Activated CD8-positive, alpha-beta T cell treated with anti-CD3 and anti-CD28 coated beads for 36 hours (primary cell): Measurements from ENCODE around the gene SPECC1. TPM values are rescaled to one million over a fixed set of nuclear protein-coding genes. Genes with fewer than 3 reads are reported as not detected.
A peak's percentile ranks its signal among the peaks of the same experiment; 100 is the strongest.

Source experiments
- ATAC-seq: fragments of 200-7000 bp; cut with Tn5 transposase; one replicate; pipeline ENCODE4 v1.10.0; 2021; ENCODE audit warnings: mild to moderate bottlenecking, moderate library complexity
- CTCF ChIA-PET: fragments of 350-600 bp; sonication (Branson Sonifier 250); formaldehyde crosslinking; loops from one replicate; lab custom pipeline; 2021; ENCODE audit warnings: antibody characterized with exemption; lab: Charles Lee
- POLR2A ChIA-PET: fragments of 350-600 bp; sonication (Branson Sonifier 250); formaldehyde crosslinking; loops from one replicate; lab custom pipeline; 2021; ENCODE audit warnings: antibody characterized with exemption; lab: Charles Lee
- DNase-seq: peaks from one replicate; pipeline ENCODE4 v3.0.0-alpha.2; 2020
- H3K27ac Mint-ChIP-seq: one replicate; pipeline ENCODE4 v1.8.0; 2021; ENCODE audit warnings: mild to moderate bottlenecking, mixed read lengths
- H3K27me3 Mint-ChIP-seq: one replicate; pipeline ENCODE4 v1.8.0; 2021; ENCODE audit warnings: mixed read lengths
- H3K36me3 Mint-ChIP-seq: one replicate; pipeline ENCODE4 v1.8.0; 2021; ENCODE audit warnings: low read depth, mixed read lengths
- H3K4me1 Mint-ChIP-seq: one replicate; pipeline ENCODE4 v1.8.0; 2021; ENCODE audit warnings: low read depth, mixed read lengths
- H3K4me3 Mint-ChIP-seq: one replicate; pipeline ENCODE4 v1.8.0; 2021; ENCODE audit warnings: mild to moderate bottlenecking, moderate library complexity, mixed read lengths
- H3K9me3 Mint-ChIP-seq: one replicate; pipeline ENCODE4 v1.8.0; 2021; ENCODE audit warnings: mixed read lengths
- intact Hi-C: fragments of 100-400 bp; cut with micrococcal nuclease; formaldehyde crosslinking; loops from one replicate; pipeline ENCODE4 v1.10.0; 2022
- total RNA-seq, 2 experiments: library from RNA; stranded (reverse); gene quantifications; one replicate each; pipeline ENCODE4 v1.2.3, GENCODE V29; 2021
- TF ChIP-seq, protein P1 (sequence below): fragments of 200-600 bp; IDR thresholded peaks from one replicate; pipeline ENCODE4 v1.8.0; 2022; ENCODE audit warnings: antibody characterized with exemption, mild to moderate bottlenecking

Gene SPECC1
- total RNA-seq, 2 experiments from 2014 or later, result 9.9 to 10.3 TPM

DNA sequence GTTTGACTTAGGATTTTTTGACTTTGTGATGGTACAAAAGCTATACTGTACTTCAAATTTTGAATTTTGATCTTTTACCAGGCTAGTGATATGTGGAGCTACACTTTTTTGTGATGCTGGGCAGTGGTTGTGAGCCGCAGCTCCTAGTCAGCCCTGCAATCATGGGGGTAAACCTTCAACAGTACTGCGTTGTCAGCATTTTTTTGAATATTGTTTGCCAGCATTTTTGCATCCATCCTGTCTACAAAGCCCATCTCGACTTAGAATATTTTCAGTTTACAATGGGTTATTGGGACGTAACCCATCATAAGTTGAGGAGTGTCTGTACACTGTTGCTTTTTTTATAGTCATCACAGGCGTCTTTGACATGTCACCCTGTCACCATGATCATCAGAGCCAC is 142.0 kb downstream of the SPECC1 start:
- TF ChIP-seq, protein P1, sequence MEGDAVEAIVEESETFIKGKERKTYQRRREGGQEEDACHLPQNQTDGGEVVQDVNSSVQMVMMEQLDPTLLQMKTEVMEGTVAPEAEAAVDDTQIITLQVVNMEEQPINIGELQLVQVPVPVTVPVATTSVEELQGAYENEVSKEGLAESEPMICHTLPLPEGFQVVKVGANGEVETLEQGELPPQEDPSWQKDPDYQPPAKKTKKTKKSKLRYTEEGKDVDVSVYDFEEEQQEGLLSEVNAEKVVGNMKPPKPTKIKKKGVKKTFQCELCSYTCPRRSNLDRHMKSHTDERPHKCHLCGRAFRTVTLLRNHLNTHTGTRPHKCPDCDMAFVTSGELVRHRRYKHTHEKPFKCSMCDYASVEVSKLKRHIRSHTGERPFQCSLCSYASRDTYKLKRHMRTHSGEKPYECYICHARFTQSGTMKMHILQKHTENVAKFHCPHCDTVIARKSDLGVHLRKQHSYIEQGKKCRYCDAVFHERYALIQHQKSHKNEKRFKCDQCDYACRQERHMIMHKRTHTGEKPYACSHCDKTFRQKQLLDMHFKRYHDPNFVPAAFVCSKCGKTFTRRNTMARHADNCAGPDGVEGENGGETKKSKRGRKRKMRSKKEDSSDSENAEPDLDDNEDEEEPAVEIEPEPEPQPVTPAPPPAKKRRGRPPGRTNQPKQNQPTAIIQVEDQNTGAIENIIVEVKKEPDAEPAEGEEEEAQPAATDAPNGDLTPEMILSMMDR, result no peak
- no peak for ATAC-seq
- ChIA-PET CTCF (no interaction called here), POLR2A (no interaction called here)
- H3K4me3 Mint-ChIP-seq, result no peak overlapping the region
- no peaks in the 10 kb centered on the region for H3K4me1 Mint-ChIP-seq
- no peaks in the 10 kb centered on the region for H3K9me3 Mint-ChIP-seq
- DNase-seq, result no peak
- no peaks in the 10 kb centered on the region for H3K27me3 Mint-ChIP-seq
- intact Hi-C loops, result no loop called here
- no peaks in the 10 kb centered on the region for H3K36me3 Mint-ChIP-seq
- no peak overlapping the region for H3K27ac Mint-ChIP-seq

DNA sequence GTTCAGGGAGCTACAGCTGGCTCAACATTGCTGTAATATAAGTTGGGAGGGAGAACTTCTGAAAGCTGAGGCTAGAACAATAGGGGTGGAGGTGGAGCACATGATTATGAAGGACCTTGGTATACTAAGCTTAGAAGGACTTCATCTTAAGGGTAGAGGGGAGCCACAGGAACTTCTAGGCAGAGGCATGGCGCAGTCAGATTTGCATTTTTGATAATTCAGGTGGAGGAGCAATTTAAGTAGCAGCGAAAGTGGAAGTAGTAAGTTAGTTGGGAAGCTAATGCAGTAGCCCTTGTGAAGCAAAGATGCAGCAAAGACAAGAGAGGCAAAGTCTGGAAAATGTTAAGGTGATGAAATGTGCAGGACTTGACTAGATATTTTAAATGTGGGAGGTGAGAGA is 144.1 kb downstream of the SPECC1 start:
- H3K4me1 Mint-ChIP-seq, result peaks cover 6% of the 10 kb centered on the region
- ATAC-seq (no peak), DNase-seq (no peak)
- no peak overlapping the region for H3K4me3 Mint-ChIP-seq
- H3K27ac Mint-ChIP-seq, result no peak overlapping the region
- TF ChIP-seq, protein P1, result no peak
- H3K36me3 Mint-ChIP-seq, result no peaks in the 10 kb centered on the region
- ChIA-PET POLR2A (no interaction called here), CTCF (no interaction called here)
- H3K27me3 Mint-ChIP-seq, result peaks cover 8% of the 10 kb centered on the region
- intact Hi-C loops, result no loop called here
- H3K9me3 Mint-ChIP-seq, result no peaks in the 10 kb centered on the region

DNA sequence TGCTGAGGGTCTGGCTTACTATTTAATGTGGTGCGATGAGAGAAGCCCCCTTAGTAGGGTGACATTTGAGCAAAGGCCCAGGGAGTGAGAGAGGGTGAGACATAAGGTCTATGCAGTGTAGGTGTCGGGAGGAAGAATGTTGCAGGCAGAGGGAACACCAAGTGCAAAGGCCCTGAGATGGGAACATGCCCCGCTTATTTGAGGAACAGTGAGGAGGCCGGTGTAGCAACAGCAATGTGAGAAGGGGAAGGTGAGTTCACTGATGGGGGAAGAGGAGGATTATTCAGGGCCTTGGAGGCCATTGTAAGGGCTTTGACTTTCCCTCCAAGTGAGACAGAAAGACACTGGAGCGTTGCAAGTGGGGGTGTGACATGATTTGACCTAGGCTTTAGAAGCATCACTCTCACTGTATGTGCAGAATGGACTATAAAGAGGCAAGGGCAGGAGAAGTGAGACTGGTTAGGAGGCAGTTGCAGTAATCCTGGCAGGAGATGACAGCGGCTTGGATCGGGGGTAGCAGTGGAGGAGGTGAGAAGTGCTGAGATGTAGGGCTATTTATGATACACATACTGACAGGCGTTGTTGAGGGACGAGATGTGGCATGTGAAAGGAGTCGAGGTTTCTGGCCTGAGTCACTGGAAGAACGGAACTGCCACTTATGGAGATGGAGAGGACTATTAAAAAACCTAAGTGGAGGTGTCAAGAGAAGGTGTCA is 145.3 kb downstream of the SPECC1 start:
- Mint-ChIP-seq H3K27me3 (peaks cover 8% of the 10 kb centered on the region), H3K27ac (no peak overlapping the region), H3K4me1 (peaks cover 6% of the 10 kb centered on the region), H3K9me3 (no peaks in the 10 kb centered on the region), H3K36me3 (no peaks in the 10 kb centered on the region), H3K4me3 (no peak overlapping the region)
- intact Hi-C loops, result no loop called here
- POLR2A ChIA-PET, result no interaction called here
- DNase-seq, result peak; percentile 21
- CTCF ChIA-PET, result no interaction called here
- ATAC-seq, result no peak
- TF ChIP-seq, protein P1, result no peak

DNA sequence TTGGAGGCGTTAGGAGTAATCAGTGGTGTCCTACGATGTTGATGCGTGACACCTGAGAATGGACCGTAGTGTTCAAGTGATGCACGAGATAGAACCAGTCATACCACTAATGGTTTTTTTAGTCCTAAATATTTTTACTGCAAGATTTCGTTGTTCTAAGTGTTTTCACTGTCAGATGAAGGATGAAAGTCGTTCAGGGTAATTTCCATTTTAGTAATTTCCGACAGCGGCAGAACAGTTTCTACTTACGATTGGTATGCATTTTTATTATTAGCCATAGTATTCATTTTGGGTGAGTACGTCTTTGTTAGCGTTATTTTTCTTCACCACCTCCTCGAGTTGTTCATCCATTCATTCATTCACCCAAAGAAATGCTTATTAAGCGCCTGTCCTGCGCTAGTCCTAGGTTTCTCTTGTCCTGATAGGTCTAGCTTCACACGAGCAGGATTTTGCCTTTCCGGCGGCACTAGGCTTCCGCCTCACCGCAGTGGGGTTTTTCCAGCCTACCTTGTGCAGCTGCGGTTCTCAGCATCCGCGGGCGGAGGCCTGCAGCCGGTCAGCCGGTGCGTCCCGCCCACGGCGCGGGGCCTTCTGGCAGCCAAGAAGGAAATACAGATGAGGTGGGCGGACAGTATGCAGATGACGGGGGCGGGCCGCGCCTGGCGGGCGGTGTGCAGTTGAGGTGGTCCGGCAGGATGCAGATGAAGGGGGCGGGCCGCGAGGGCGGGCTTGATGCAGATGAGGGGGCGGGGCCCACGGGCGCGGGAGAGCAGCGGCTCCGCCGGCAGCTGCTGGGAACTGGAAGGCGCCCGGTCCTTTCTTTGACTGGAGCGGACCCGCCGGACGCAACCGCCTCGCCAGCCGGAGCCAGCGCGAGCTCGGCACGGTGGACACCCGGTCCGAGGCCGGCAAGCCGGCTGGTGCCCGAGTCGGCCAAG is 146.4 kb downstream of the SPECC1 start:
- Mint-ChIP-seq H3K27me3 (peaks cover 8% of the 10 kb centered on the region), H3K9me3 (no peaks in the 10 kb centered on the region), H3K4me1 (peaks cover 6% of the 10 kb centered on the region), H3K4me3 (no peak overlapping the region), H3K27ac (no peak overlapping the region), H3K36me3 (no peaks in the 10 kb centered on the region)
- POLR2A ChIA-PET, result interaction anchor here (1.4 kb wide), 1 partner anchor 177 kb away, joined by 4 read pairs; the partner anchor contains the start of gene AKAP10
- intact Hi-C loops, result no loop called here
- CTCF ChIA-PET, result interaction anchor here (0.9 kb wide), 1 partner anchor 39 kb away, joined by 3 read pairs; no protein-coding TSS in a partner anchor
- TF ChIP-seq, protein P1, result no peak
- ATAC-seq, result peak; percentile 94
- peak; percentile 98 for DNase-seq
